HG02610 (cell line): ENCODE results near the gene PRKAB2.
"Not testable (repeated sequence)": the region's sequence is repeated elsewhere in the genome, so short reads cannot be mapped to it uniquely, and the experiment has no call there.

Source experiments
- ATAC-seq: cut with Tn5 transposase; IDR thresholded peaks from one replicate; pipeline ENCODE4 v1.9.1; 2021; ENCODE audit warnings: mild to moderate bottlenecking, moderate library complexity; ENCODE audit not compliant: unreplicated experiment

PRKAB2 gene

DNA sequence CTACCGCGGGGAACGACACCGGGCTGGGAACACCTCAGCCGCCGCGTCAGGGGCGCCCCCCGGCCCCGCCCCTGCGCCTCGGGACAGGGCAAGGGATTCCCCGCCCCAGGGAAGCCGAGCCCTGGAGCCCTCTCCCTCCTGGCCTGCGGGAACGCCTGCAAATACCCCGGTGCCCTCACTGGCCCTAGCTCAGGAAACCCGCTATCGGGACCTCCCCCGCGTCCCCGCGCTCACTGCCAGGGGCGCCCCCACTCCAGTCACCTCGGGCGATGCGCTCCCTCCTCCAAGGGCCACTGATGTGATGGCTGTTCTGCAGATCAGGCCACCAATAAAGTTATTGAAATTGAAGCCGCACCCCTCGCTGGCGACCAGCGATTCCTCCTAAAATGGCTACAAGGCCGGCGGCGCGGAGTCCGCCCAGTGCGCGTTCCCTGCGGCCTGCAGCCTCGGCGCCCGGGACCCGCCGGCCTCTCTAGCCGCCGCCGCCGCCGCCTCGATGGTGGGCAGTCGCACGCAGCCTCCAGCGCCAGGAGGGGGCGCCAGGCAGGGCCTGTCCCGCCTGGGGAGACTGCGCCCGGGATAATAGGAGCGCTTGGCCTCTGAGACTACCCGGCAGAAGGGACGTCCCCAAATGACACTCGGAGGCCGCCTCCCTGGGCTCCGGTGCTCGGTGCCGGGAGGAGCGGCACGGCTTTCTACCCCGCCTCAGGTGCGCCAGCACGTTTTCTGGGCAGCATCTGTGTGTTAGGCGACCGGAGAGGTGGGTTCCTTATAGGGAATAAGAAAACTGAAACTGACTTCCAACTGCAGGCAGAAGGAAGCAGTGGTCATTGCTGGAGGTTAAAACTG lies at the start of gene PRKAB2:
Gene PRKAB2 (minus strand): TSS at position 303 of the 849 bp plus-strand sequence. CDS start 326 bp downstream, outside the sequence.
- peak; percentile 89 for ATAC-seq

GRCh38 chr1:147218606-147219005 lies 46.3 kb upstream of the PRKAB2 start:
- no peak for ATAC-seq

DNA sequence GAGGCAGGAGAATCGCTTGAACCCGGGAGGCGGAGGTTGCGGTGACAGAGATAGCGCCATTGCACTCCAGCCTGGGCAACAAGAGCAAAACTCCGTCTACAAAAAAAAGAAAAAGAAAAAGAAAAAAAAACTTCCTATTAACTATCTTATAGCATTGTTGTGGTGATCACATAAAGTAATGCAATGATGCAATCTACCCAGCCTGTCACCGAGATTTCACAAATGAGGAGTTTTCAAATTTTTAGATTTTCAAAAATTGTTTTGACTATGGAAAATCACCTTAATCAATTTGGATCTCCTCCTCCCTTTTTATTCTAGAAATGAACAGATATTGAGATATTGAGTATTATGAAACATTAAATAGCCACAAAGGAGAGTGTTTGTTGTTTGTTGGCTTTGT lies 44.9 kb upstream of the PRKAB2 start:
- no peak for ATAC-seq

GRCh38 chr1:147216124-147216523 lies 43.9 kb upstream of the PRKAB2 start:
- no peak for ATAC-seq

DNA sequence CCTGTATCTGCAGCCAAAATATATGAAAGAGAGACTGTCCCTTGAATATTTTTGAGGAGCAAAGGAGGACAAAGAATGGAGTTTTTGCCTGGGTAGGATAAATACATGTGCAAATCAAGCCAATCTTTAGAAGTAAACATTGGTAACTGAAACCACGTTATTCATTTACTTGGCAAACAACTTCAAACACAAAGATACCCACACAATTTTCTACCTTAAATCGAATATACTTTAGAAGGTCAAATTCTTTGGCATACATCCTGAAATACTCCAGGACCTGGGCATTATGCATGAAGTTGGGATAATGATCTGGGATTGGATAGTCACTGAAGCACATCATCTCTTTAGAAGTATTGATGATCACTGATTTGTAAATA lies 43.3 kb upstream of the PRKAB2 start:
- no peak for ATAC-seq

DNA sequence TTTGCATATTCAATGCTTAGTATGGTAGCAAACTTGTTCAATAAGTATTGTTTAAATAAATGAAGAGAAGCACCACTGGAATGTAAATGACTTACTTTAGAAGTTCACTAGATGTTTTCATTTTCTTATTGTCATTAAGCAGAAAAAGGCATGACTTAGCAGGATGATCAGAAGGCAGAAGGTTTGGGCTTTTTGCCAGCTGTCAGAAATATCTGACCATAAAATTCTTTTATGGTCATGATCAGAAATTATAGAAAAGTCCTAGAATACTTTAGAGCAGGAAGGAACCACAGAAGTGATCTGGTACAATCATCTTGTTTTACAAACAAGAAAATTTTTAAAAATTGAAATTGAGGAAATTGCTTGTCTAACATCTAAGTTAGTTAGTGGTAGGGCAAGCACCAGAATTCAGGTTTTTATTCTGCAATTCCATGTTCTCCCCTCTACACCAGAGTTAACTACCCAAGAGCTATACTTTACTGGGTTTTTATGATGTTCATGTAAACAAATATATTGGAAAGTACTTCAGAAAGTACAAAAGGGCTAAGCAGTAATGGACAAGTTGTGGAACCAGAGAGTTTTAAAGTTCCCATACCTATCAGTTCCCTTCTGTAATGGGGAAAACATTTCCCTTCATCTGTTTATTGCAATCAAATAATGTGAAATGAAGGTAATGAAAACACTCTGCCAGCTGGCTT lies 42.7 kb upstream of the PRKAB2 start:
- no peak for ATAC-seq

GRCh38 chr1:147214325-147214724 lies 42.1 kb upstream of the PRKAB2 start:
- ATAC-seq, result no peak

- ATAC-seq, result no peak
Observed at GRCh38 chr1:147213271-147213670, 41.0 kb upstream of the PRKAB2 start.

DNA sequence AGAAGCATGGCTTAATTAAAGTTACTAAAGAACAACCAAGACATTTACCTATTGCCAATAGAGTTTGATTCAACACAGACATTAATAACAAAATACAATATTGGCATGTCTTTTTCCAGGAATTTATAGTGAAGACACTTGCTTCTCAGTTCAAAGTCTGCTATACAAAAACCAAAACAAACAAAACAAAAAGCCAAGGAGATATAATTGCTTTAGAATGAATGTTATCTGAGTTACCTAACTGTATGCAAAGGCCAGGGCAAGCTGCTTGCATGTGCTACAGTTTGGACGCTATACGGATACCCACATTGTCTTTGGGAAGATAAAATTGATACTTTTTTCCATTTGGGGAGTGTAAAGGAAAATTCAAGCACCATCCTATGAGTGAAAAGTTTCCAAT lies 39.3 kb upstream of the PRKAB2 start:
- no peak for ATAC-seq

DNA sequence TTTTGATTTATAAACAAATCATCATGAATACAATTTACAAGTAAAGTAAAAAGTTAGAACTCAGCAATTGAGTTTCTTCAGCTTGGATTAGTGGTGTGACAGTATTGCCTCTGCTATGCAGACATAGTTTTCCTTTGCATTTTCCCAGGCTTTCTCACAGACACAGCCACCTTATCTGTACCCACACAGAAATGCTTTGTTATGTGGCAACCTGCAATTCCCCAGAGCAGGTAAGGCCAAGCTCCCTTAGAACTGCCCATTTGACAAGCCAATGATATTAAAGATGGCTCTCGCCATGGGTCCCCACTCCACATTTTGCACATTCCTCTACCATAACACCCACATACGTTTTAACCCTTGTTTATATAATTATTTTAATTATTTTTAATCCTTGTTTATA lies 38.7 kb upstream of the PRKAB2 start:
- no peak for ATAC-seq

DNA sequence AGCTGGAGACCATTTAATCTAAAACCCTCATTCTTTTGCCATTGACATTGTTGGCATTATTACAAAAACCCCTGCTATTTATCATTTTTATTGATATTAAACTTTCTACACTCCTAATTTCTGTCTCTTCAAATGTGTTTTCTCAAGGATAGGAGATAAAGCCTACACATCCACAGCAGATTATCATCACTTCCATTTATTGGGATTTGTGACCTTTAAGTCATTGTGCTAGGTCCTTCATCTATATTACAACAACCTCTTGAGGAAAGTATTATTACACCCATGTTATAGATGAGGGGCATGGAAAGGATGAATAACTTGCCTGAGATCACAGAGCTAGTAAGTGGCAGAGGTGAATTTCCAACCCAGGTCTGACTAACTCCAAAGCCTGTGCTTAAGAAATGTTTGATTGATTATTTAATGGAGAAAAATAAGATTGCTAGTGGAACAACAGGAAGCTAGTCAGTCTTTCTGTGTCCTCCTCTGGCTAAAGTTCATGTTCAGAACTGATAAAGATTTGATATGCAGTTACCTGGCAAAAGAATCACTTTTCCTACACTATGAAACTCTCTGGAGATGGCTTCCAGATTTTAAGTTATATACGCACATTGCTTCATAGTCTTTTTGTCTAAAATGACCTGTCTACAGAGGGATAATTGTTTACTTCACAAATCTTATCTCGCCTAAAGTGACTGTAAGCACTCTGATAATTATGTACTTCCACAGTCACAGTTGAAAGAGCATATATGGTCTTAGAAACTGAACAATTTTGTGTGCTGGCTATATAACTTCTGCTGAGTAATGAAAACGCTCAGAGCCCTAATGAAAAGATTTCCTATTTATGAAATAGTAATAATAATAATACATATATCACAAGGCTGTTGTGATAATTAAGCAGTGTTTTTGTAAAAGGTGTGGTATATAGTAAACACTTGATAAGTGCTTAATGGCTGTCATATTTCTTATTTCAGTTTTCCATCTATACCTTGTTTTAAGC lies 37.9 kb upstream of the PRKAB2 start:
- no peak for ATAC-seq

GRCh38 chr1:147208619-147209018 lies 36.3 kb upstream of the PRKAB2 start:
- no peak for ATAC-seq

GRCh38 chr1:147207192-147207591 lies 34.9 kb upstream of the PRKAB2 start:
- ATAC-seq, result no peak

DNA sequence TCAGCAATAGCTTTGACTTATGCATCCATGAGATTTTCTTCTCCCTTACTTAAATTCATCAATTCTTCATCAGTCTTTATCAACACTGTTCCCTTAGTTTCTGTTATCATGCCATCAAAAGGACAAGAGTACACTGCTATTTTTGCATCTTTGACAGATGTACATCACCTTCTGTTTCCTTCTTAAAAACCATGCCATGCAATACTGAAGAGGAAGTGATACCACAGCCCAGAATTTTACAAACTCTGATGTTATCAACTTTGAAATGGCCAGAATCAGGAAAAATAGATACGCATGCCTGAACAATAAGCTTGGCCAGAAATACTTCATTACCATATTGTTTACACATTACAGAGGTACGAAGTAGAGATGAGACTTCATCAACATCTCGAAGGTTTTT lies 31.8 kb upstream of the PRKAB2 start:
- ATAC-seq, result no peak

DNA sequence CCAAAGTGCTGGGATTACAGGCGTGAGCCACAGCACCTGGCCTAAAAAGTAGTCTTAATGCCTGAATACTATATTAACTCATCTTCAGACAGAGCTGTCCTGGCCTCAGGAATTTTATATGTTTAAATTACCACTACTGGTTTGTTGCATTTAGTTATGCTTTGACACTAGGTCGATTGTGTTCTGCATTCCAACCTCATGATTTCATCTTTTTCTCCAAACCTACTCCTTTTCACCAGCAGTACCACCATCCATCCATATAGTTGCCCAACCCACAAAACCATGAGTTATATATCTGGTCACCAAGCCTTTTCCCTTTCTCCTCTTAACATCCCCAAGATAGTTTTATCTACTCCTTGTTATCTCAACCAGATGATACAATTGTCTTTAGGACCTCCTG lies 30.3 kb upstream of the PRKAB2 start:
- no peak for ATAC-seq

- ATAC-seq, result no peak
Observed at GRCh38 chr1:147201786-147202185, 29.5 kb upstream of the PRKAB2 start.

- ATAC-seq, result no peak
Observed at GRCh38 chr1:147201276-147201675, 29.0 kb upstream of the PRKAB2 start.

- ATAC-seq, result not testable (repeated sequence)
Observed at GRCh38 chr1:147197324-147197723, 25.1 kb upstream of the PRKAB2 start.

GRCh38 chr1:147189514-147189913 lies 17.2 kb upstream of the PRKAB2 start:
- ATAC-seq, result no peak

GRCh38 chr1:147185432-147185831 lies 13.2 kb upstream of the PRKAB2 start:
- ATAC-seq, result no peak
